Left ventricle myocardium inferior (tissue), 1 donor: ENCODE results near the gene GPC6. TPM values are rescaled to one million over a fixed set of nuclear protein-coding genes. Genes with fewer than 3 reads are reported as not detected.

Experiments used
- DNase-seq: peaks from one replicate; pipeline ENCODE4 v3.0.0-alpha.2; 2020
- H3K27ac ChIP-seq: fragments of 200-600 bp; replicated peaks from 2 replicates; pipeline ENCODE4 v1.8.0; 2021
- H3K27me3 ChIP-seq: fragments of 200-600 bp; 2 replicates; pipeline ENCODE4 v1.8.0; 2021; ENCODE audit warnings: low read depth
- H3K36me3 ChIP-seq: fragments of 200-600 bp; 2 replicates; pipeline ENCODE4 v1.8.0; 2021
- H3K4me1 ChIP-seq: fragments of 200-600 bp; 2 replicates; pipeline ENCODE4 v1.8.0; 2021
- H3K4me3 ChIP-seq: fragments of 200-600 bp; 2 replicates; pipeline ENCODE4 v1.8.0; 2021; ENCODE audit warnings: mild to moderate bottlenecking, moderate library complexity
- H3K9me3 ChIP-seq: fragments of 200-600 bp; replicated peaks from 2 replicates; pipeline ENCODE4 v1.8.0; 2021
- intact Hi-C: fragments of 100-400 bp; cut with micrococcal nuclease; formaldehyde crosslinking; loops from one replicate; pipeline ENCODE4 v1.11.0; 2022
- total RNA-seq: library from RNA; stranded (reverse); fragmentation: NEBNext Ultra II Directional; extraction: Animal tissue kit (Norgen Biotek cat#: 25700); gene quantifications from one replicate; pipeline ENCODE4 v1.2.1, GENCODE V29; 2021
- TF ChIP-seq, protein P1 (sequence below): fragments of 200-600 bp; IDR thresholded peaks from 2 replicates; pipeline ENCODE4 v1.8.0; 2021; ENCODE audit warnings: antibody characterized with exemption, mild to moderate bottlenecking, borderline replicate concordance
- donor health status: DM: no; HTN: yes; CAD: no; lungs with severe emphysema.

GPC6 gene
- total RNA-seq, 1 donor from 2014 or later = 1.8 TPM

- no peak for DNase-seq
- H3K27ac ChIP-seq = peak overlapping the region; percentile 72
- H3K4me3 ChIP-seq = no peak overlapping the region
Measured at GRCh38 chr13:94329754-94330551, 1103.3 kb downstream of the GPC6 start.

DNA sequence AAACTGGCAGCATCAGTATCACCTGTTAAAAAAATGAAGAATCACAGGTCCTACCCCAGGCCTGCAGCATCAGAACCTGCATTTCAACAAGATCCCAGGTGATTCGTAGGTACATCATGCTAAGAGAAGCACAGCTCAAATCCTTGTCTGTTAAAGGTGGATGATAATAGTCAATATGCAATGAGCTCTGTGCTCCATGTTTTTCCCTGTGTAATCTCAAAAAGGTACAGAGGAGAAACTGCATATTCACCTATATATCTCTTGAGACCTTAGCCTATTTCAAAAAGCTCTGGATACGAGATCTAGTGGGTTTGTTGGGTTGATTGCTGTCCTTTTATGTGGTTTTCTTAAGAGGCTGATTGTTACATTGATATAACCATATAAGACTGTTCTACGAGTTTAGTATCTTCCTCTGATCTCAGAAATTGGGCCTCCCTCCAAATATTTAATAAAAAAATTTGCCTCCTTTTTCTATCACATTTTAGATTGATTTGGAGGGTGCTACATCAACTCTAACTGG is 1104.0 kb downstream of the GPC6 start:
- peak overlapping the region; percentile 72 for H3K27ac ChIP-seq
- H3K27me3 ChIP-seq = no peaks in the 10 kb centered on the region
- no peak for DNase-seq
- TF ChIP-seq, protein P1, sequence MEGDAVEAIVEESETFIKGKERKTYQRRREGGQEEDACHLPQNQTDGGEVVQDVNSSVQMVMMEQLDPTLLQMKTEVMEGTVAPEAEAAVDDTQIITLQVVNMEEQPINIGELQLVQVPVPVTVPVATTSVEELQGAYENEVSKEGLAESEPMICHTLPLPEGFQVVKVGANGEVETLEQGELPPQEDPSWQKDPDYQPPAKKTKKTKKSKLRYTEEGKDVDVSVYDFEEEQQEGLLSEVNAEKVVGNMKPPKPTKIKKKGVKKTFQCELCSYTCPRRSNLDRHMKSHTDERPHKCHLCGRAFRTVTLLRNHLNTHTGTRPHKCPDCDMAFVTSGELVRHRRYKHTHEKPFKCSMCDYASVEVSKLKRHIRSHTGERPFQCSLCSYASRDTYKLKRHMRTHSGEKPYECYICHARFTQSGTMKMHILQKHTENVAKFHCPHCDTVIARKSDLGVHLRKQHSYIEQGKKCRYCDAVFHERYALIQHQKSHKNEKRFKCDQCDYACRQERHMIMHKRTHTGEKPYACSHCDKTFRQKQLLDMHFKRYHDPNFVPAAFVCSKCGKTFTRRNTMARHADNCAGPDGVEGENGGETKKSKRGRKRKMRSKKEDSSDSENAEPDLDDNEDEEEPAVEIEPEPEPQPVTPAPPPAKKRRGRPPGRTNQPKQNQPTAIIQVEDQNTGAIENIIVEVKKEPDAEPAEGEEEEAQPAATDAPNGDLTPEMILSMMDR = no peak
- no peaks in the 10 kb centered on the region for H3K36me3 ChIP-seq
- H3K9me3 ChIP-seq = no peaks in the 10 kb centered on the region
- no peak overlapping the region for H3K4me3 ChIP-seq
- intact Hi-C loops = no loop called here
- peaks cover 14% of the 10 kb centered on the region for H3K4me1 ChIP-seq

More at GRCh38 chr13:94329754-94330551, 1103.3 kb downstream of the GPC6 start:
- Histone ChIP-seq H3K4me1 (peaks cover 14% of the 10 kb centered on the region), H3K9me3 (no peaks in the 10 kb centered on the region), H3K36me3 (no peaks in the 10 kb centered on the region), H3K27me3 (no peaks in the 10 kb centered on the region)
- TF ChIP-seq, protein P1 = no peak
- intact Hi-C loops = no loop called here

DNA sequence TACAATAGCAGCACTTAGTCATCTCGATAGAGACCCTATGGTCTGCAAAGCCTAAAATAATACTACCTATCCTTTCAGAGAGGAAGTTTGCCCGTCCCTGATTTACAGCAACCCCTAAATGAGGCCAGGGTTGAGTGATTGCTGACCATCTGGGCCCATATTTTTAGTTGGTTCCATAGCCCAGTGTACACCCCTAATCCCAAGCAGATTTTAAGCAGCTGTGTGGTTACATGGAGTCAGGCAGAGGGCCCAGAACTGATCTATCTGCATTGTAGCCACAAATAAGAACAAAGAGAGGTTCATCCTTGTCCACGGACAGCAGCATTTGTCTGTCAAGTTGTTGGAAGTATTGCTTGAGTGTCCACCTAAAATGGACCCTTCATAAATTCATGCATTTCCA is 1104.7 kb downstream of the GPC6 start:
- TF ChIP-seq, protein P1 = no peak
- intact Hi-C loops = no loop called here
- Histone ChIP-seq H3K4me3 (no peak overlapping the region), H3K4me1 (peaks cover 14% of the 10 kb centered on the region), H3K36me3 (no peaks in the 10 kb centered on the region), H3K9me3 (no peaks in the 10 kb centered on the region), H3K27ac (peak overlapping the region; percentile 28), H3K27me3 (no peaks in the 10 kb centered on the region)
- no peak for DNase-seq

DNA sequence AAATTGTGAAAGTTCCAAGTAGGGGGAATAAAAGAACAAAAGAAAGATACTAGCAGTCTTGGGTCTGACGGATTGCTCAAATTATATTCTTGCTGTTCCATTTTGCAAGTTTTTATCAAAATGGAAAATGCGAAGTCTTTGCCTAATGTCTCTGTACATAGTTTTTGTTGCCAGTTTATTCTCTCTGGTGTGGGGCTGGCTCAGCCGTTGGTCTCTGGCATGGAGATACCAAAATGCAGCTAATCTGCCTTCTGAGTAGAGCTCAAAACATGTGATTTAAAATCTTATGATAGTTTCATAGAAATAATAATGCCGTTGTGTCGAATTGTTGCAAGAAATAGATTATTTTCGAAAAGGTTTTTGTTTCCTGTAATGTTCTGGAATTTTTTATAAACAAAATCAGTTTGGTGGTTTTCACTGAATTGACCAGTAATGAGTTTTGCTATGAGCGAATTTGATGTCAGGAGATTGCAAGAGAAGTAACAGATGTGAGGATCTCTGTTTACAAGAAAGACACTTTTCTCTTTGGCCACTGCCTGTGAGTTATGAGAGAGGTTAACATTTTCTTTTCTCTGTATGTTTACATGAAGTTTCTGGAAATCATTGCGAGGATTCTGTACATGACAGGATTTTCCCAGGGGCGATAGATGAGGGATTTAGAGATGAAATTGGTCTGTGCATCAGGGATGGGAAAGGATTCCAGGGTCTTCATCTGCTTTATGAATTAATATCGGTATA is 1105.9 kb downstream of the GPC6 start:
- peaks cover 14% of the 10 kb centered on the region for H3K4me1 ChIP-seq
- TF ChIP-seq, protein P1 = no peak
- H3K36me3 ChIP-seq = no peaks in the 10 kb centered on the region
- DNase-seq = no peak
- peak overlapping the region; percentile 28 for H3K27ac ChIP-seq
- H3K27me3 ChIP-seq = no peaks in the 10 kb centered on the region
- intact Hi-C loops = no loop called here
- H3K4me3 ChIP-seq = no peak overlapping the region
- no peaks in the 10 kb centered on the region for H3K9me3 ChIP-seq

DNA sequence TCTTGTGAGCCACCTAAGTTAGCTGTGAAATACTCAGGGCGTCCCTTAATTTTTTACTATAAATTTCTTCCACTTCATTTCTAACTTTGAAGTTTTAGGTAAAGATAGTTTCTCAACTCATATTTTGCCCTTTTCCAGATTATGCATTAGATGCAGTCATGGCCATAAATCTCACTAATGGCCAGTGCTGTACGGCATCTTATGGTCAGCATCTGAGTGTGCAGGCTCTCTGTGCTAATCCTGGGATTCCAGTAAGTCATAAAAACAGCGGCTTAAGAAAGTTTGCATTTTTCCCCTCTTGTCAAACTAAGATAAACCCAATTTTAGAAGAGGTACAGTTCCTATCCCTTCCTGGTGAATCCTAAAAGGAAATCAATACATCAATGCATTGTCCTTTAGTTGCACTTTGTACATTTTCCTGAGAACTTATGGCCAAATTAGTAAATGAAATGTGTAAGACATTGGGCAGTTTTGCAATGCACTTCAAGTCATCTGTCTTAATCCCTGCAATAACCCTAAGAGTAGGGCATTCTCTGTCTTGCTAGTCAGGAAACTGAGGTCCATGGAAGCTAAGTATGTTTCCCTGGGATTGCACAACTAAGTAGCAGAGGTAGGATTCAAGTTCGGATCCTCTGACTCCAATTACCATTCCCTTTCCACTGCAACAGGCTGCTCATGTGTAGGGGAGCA is 1106.7 kb downstream of the GPC6 start:
- peaks cover 14% of the 10 kb centered on the region for H3K4me1 ChIP-seq
- no peaks in the 10 kb centered on the region for H3K27me3 ChIP-seq
- TF ChIP-seq, protein P1 = no peak
- H3K36me3 ChIP-seq = no peaks in the 10 kb centered on the region
- DNase-seq = no peak
- no peaks in the 10 kb centered on the region for H3K9me3 ChIP-seq
- no peak overlapping the region for H3K4me3 ChIP-seq
- H3K27ac ChIP-seq = no peak overlapping the region
- intact Hi-C loops = no loop called here
